H9 (cell line): Measurements from ENCODE around the gene ZSWIM8. TPM values are rescaled to one million over a fixed set of nuclear protein-coding genes. Genes with fewer than 3 reads are reported as not detected.

Experiments
- DNase-seq: peaks from one replicate; pipeline ENCODE4 v3.0.0-alpha.2; 2017
- H2AFZ ChIP-seq: one replicate; pipeline ENCODE4 v1.6.1; 2013; ENCODE audit warnings: mild to moderate bottlenecking, low read length, control low read depth, moderate library complexity
- H2AK5ac ChIP-seq: 2 replicates; pipeline ENCODE4 v1.6.1; 2013; ENCODE audit warnings: low read length, control low read depth, mixed read lengths; ENCODE audit not compliant: insufficient read length
- H2BK120ac ChIP-seq: one replicate; pipeline ENCODE4 v1.6.1; 2013; ENCODE audit warnings: low read depth, mild to moderate bottlenecking, low read length, control low read depth, inconsistent platforms; ENCODE audit not compliant: poor library complexity, severe bottlenecking
- H2BK12ac ChIP-seq: 2 replicates; pipeline ENCODE4 v1.6.1; 2013; ENCODE audit warnings: low read length, control low read depth, mixed read lengths, low read depth; ENCODE audit not compliant: insufficient read length
- H2BK15ac ChIP-seq: 2 replicates; pipeline ENCODE4 v1.6.1; 2013; ENCODE audit warnings: low read depth, low read length, control low read depth
- H2BK20ac ChIP-seq: one replicate; pipeline ENCODE4 v1.6.1; 2013; ENCODE audit warnings: low read depth, mild to moderate bottlenecking, low read length, control low read depth, inconsistent platforms; ENCODE audit not compliant: poor library complexity, severe bottlenecking
- H2BK5ac ChIP-seq: 2 replicates; pipeline ENCODE4 v1.6.1; 2013; ENCODE audit warnings: low read length, control low read depth, mixed read lengths; ENCODE audit not compliant: insufficient read length
- H3K14ac ChIP-seq: 2 replicates; pipeline ENCODE4 v1.6.1; 2013; ENCODE audit warnings: low read length, control low read depth; ENCODE audit not compliant: insufficient read depth
- H3K18ac ChIP-seq: 2 replicates; pipeline ENCODE4 v1.6.1; 2013; ENCODE audit warnings: low read depth, mild to moderate bottlenecking, mixed read lengths, low read length, control low read depth; ENCODE audit not compliant: insufficient read length
- H3K23ac ChIP-seq: 2 replicates; pipeline ENCODE4 v1.6.1; 2013; ENCODE audit warnings: low read length, control low read depth, mixed read lengths, low read depth; ENCODE audit not compliant: insufficient read length
- H3K23me2 ChIP-seq: 2 replicates; pipeline ENCODE4 v1.6.1; 2013; ENCODE audit warnings: low read depth, mild to moderate bottlenecking, mixed read lengths, low read length, control low read depth; ENCODE audit not compliant: insufficient read length, poor library complexity, severe bottlenecking
- H3K27ac ChIP-seq: 2 replicates; pipeline ENCODE4 v1.5.1; 2013; ENCODE audit warnings: low read length, control low read depth, mixed read lengths, low read depth; ENCODE audit not compliant: insufficient read length
- H3K27me3 ChIP-seq: 2 replicates; pipeline ENCODE4 v1.6.1; 2013; ENCODE audit warnings: low read length, control low read depth, inconsistent platforms; ENCODE audit not compliant: insufficient read depth
- H3K4ac ChIP-seq: 2 replicates; pipeline ENCODE4 v1.6.1; 2013; ENCODE audit warnings: low read depth, mild to moderate bottlenecking, control low read depth, inconsistent platforms, low read length, moderate library complexity
- H3K4me1 ChIP-seq: 2 replicates; pipeline ENCODE4 v1.6.1; 2013; ENCODE audit warnings: low read length, control low read depth, inconsistent platforms; ENCODE audit not compliant: insufficient read depth
- H3K4me2 ChIP-seq: 2 replicates; pipeline ENCODE4 v1.6.1; 2013; ENCODE audit warnings: low read length, control low read depth, mixed read lengths; ENCODE audit not compliant: insufficient read length, insufficient read depth
- H3K56ac ChIP-seq: 2 replicates; pipeline ENCODE4 v1.6.1; 2013; ENCODE audit warnings: low read depth, mild to moderate bottlenecking, mixed read lengths, low read length, control low read depth; ENCODE audit not compliant: insufficient read length
- H3K79me1 ChIP-seq: 2 replicates; pipeline ENCODE4 v1.6.1; 2013; ENCODE audit warnings: low read depth, mild to moderate bottlenecking, moderate library complexity, low read length, control low read depth, inconsistent platforms; ENCODE audit not compliant: insufficient read depth, poor library complexity, severe bottlenecking
- H3K79me2 ChIP-seq: 2 replicates; pipeline ENCODE4 v1.6.1; 2013; ENCODE audit warnings: low read length, control low read depth, inconsistent platforms; ENCODE audit not compliant: insufficient read depth
- H3K9ac ChIP-seq: 2 replicates; pipeline ENCODE4 v1.6.1; 2013; ENCODE audit warnings: low read length, control low read depth, mixed read lengths; ENCODE audit not compliant: insufficient read length; ENCODE audit errors: extremely low read depth
- H3K9me3 ChIP-seq: one replicate; pipeline ENCODE4 v1.6.1; 2013; ENCODE audit warnings: low read depth, low read length, inconsistent platforms; ENCODE audit not compliant: control insufficient read depth
- H3T11ph ChIP-seq: one replicate; pipeline ENCODE4 v1.6.1; 2013; ENCODE audit warnings: mild to moderate bottlenecking, low read length, control low read depth, inconsistent platforms
- H4K20me1 ChIP-seq: one replicate; pipeline ENCODE4 v1.6.1; 2013; ENCODE audit not compliant: control insufficient read depth, insufficient read length, insufficient read depth
- H4K5ac ChIP-seq: 2 replicates; pipeline ENCODE4 v1.6.1; 2013; ENCODE audit warnings: low read depth, mild to moderate bottlenecking, mixed read lengths, low read length, control low read depth; ENCODE audit not compliant: insufficient read length
- H4K8ac ChIP-seq: replicated peaks from 2 replicates; pipeline ENCODE4 v1.6.1; 2013; ENCODE audit warnings: low read length, control low read depth, mixed read lengths, low read depth; ENCODE audit not compliant: insufficient read length
- H4K91ac ChIP-seq: 2 replicates; pipeline ENCODE4 v1.6.1; 2013; ENCODE audit warnings: low read depth, mild to moderate bottlenecking, moderate library complexity, mixed read lengths, low read length, control low read depth; ENCODE audit not compliant: insufficient read length
- H3K27ac Mint-ChIP-seq, 3 experiments: 2 replicates in 2 of 3; 3 replicates in 1 of 3; pipeline ENCODE4 v1.8.0; 2020 to 2021; ENCODE audit warnings: mixed read lengths in 3 of 3, mild to moderate bottlenecking in 1 of 3, moderate library complexity in 1 of 3
- H3K27me3 Mint-ChIP-seq: 2 replicates; pipeline ENCODE4 v1.8.0; 2021; ENCODE audit warnings: low read depth, mild to moderate bottlenecking, moderate library complexity, mixed read lengths
- H3K36me3 Mint-ChIP-seq, 3 experiments: 2 replicates in 2 of 3; 3 replicates in 1 of 3; pipeline ENCODE4 v1.8.0; 2020 to 2021; ENCODE audit warnings: low read depth in 3 of 3, mixed read lengths in 3 of 3; ENCODE audit not compliant: insufficient read depth in 1 of 3
- H3K4me1 Mint-ChIP-seq, 2 experiments: 2 replicates each; pipeline ENCODE4 v1.8.0; 2020; ENCODE audit warnings: mixed read lengths in 2 of 2
- H3K4me3 Mint-ChIP-seq, 2 experiments: 2 replicates in 1 of 2; 3 replicates in 1 of 2; pipeline ENCODE4 v1.8.0; 2020 to 2021; ENCODE audit warnings: mild to moderate bottlenecking in 2 of 2, mixed read lengths in 2 of 2, moderate library complexity in 1 of 2
- H3K9me3 Mint-ChIP-seq, 2 experiments: 2 replicates in 1 of 2; 3 replicates in 1 of 2; pipeline ENCODE4 v1.8.0; 2020; ENCODE audit warnings: mild to moderate bottlenecking in 2 of 2, mixed read lengths in 2 of 2, moderate library complexity in 1 of 2
- CTCF ChIP-seq: fragments of 200-600 bp; sonication (generic); conservative IDR thresholded peaks from 3 replicates; pipeline ENCODE4 v1.8.0; 2021; ENCODE audit warnings: antibody characterized with exemption, mild to moderate bottlenecking
- WGBS: extraction: QIAGEN DNeasy Blood & Tissue Kit; methylation state at CpG from one replicate; pipeline ENCODE4 v1.1.7; 2013; ENCODE audit warnings: missing lambda C conversion rate, low lambda C conversion rate, mixed read lengths; ENCODE audit not compliant: insufficient read length; ENCODE audit errors: extremely low coverage; 5-methylcytosine and 5-hydroxymethylcytosine counted together
- total RNA-seq: library from RNA; stranded (reverse); gene quantifications from 2 replicates; pipeline ENCODE4 v1.2.1, GENCODE V29; 2021

Gene ZSWIM8
- total RNA-seq, 1 experiment from 2014 or later: 41.0 TPM

DNA sequence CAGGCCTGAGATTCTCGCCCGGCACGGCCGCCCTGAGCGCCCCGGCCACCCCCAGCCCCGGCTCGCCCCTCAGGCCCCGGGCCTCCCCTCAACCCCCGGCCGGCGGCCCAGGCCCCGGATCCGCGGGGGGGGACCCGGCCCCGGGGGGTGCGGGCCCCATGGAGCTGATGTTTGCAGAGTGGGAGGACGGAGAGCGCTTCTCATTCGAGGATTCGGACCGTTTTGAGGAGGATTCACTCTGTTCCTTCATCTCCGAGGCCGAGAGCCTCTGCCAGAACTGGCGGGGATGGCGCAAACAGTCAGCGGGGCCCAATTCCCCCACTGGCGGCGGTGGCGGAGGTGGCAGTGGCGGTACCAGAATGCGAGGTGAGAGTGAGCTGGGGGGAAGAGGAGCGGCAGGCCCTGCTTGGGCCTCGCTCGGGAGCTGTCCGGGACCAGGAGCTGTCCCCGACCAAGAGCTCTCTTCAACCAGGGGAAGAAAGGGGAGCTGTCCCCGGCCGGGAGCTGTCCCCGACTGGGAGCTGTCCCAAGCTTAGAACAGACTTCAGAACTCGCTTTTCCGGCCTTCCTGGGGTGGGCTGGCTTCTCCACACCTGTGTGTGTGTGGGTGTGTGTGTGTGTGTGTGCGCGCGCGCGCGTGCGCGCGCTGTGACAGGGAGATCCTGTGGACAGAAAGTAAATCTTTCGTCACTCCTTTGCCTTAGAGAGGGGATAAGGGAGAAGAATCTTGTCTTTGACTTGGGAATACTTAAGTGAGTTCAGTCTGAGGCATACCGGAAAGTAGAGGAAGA, 510 bp downstream of the ZSWIM8 start:
- H2BK12ac ChIP-seq: no peak overlapping the region
- no peak overlapping the region for H4K91ac ChIP-seq
- no peaks in the 10 kb centered on the region for H3K27me3 ChIP-seq
- no peaks in the 10 kb centered on the region for H3K9me3 ChIP-seq
- H4K5ac ChIP-seq: no peak overlapping the region
- peaks cover 2% of the 10 kb centered on the region; the same call in 1 of the 2 replicates for H3K4me1 ChIP-seq
- peak overlapping the region; percentile 52 for H3K9ac ChIP-seq
- H2BK15ac ChIP-seq: no peak overlapping the region
- H3K9me3 Mint-ChIP-seq: no peaks in the 10 kb centered on the region
- no peak overlapping the region for H3K18ac ChIP-seq
- DNase-seq: peak; percentile 59
- H2AFZ ChIP-seq: no peak overlapping the region
- H4K8ac ChIP-seq: no peak overlapping the region
- peaks cover 11% of the 10 kb centered on the region for H3K23me2 ChIP-seq
- H3K4ac ChIP-seq: no peak overlapping the region
- H3T11ph ChIP-seq: no peak overlapping the region
- no peak overlapping the region for H2AK5ac ChIP-seq
- H3K27me3 Mint-ChIP-seq: no peaks in the 10 kb centered on the region
- peaks cover 11% of the 10 kb centered on the region for H3K79me1 ChIP-seq
- H3K27ac ChIP-seq: no peak overlapping the region
- peaks cover 24 to 26% of the 10 kb centered on the region in 2 experiments for H3K4me1 Mint-ChIP-seq
- H3K79me2 ChIP-seq: peaks cover 12% of the 10 kb centered on the region; the same call in 1 of the 2 replicates
- H3K4me3 Mint-ChIP-seq: peak overlapping the region; percentile 99
- H3K56ac ChIP-seq: no peak overlapping the region
- H3K27ac Mint-ChIP-seq: peak overlapping the region in 2 of 3 experiments; percentile 7 to 72; a peak in 4 of 7 replicates
- no peak for TF ChIP-seq CTCF
- H3K36me3 Mint-ChIP-seq: peaks cover 12 to 16% (median 15%) of the 10 kb centered on the region in 3 experiments; a peak in 6 of 7 replicates
- WGBS: no CpG with 5 or more reads among the region's 54 CpGs
- no peak overlapping the region; the same call in 1 of the 2 replicates for H3K14ac ChIP-seq
- no peak overlapping the region for H2BK120ac ChIP-seq
- no peak overlapping the region for H3K23ac ChIP-seq
- peak overlapping the region; percentile 82 for H3K4me2 ChIP-seq
- no peak overlapping the region for H2BK5ac ChIP-seq
- H2BK20ac ChIP-seq: no peak overlapping the region
- H4K20me1 ChIP-seq: no peaks in the 10 kb centered on the region
